Kidney epithelial cell (primary cell): ENCODE data around the gene CTLA4. TPM values are rescaled to one million over a fixed set of nuclear protein-coding genes. Genes with fewer than 3 reads are reported as not detected.
A peak's percentile ranks its signal among the peaks of the same experiment; 100 is the strongest.

Experiments
- DNase-seq: peaks from one replicate; pipeline ENCODE4 v3.0.0-alpha.2; 2010; ENCODE audit warnings: low read depth
- H3K27me3 ChIP-seq: 2 replicates; pipeline ENCODE4 v1.6.0; 2011; ENCODE audit warnings: low read length; ENCODE audit not compliant: control insufficient read depth, insufficient read depth
- H3K36me3 ChIP-seq: 2 replicates; pipeline ENCODE4 v1.5.1; 2011; ENCODE audit warnings: low read length; ENCODE audit not compliant: control insufficient read depth, insufficient read depth
- H3K4me3 ChIP-seq: 2 replicates; pipeline ENCODE4 v1.5.1; 2011; ENCODE audit warnings: low read depth, mild to moderate bottlenecking, control low read depth, low read length
- total RNA-seq: library from RNA; depleted of rRNA; stranded (reverse); fragments of >200 nt; gene quantifications from 2 replicates; pipeline ENCODE4 v1.2.3, GENCODE V29; 2015
- TF ChIP-seq, protein P1 (sequence below): IDR thresholded peaks from 2 replicates; pipeline ENCODE4 v1.5.1; 2011; ENCODE audit warnings: mild to moderate bottlenecking, moderate library complexity, low read length, control low read depth, inconsistent platforms; ENCODE audit not compliant: insufficient read depth, poor library complexity, severe bottlenecking

Gene CTLA4
- total RNA-seq, 1 donor from 2014 or later, result not detected

DNA sequence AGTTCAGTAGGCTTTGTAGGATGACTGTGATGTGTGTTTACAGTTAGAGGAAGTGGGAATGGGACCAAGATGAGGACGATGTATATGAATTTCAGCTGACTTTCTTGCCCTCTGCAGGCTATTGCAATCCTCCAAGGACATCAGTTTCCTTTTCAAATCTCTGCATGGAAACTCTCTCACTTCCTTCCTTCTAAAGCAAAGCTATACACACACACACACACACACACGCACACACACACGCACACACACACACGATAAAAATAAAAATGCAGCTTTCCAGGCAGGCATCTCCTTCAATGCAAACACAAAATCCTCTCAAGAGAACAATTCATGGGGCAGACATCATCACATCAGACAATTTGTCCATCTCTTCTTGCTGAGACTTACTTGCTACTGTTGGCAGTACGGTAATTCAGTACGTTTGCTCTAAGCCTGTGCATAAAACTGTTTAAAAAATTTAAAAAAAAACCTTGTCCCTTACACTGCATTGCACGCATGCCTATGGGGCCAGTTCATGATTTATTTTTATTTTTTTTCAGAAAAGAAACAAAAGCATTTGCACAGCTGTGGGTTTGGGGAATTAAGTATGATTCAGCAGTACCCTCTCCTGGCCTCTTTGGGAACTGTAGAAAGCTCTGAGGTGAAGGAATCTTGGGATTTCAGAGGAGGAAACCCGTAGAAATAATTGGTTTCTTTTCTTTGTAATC, 41.8 kb downstream of the CTLA4 start:
- no peaks in the 10 kb centered on the region for H3K27me3 ChIP-seq
- H3K4me3 ChIP-seq, result no peak overlapping the region
- H3K36me3 ChIP-seq, result no peaks in the 10 kb centered on the region
- no peak for DNase-seq
- TF ChIP-seq, protein P1, sequence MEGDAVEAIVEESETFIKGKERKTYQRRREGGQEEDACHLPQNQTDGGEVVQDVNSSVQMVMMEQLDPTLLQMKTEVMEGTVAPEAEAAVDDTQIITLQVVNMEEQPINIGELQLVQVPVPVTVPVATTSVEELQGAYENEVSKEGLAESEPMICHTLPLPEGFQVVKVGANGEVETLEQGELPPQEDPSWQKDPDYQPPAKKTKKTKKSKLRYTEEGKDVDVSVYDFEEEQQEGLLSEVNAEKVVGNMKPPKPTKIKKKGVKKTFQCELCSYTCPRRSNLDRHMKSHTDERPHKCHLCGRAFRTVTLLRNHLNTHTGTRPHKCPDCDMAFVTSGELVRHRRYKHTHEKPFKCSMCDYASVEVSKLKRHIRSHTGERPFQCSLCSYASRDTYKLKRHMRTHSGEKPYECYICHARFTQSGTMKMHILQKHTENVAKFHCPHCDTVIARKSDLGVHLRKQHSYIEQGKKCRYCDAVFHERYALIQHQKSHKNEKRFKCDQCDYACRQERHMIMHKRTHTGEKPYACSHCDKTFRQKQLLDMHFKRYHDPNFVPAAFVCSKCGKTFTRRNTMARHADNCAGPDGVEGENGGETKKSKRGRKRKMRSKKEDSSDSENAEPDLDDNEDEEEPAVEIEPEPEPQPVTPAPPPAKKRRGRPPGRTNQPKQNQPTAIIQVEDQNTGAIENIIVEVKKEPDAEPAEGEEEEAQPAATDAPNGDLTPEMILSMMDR, result peak; percentile 69

DNA sequence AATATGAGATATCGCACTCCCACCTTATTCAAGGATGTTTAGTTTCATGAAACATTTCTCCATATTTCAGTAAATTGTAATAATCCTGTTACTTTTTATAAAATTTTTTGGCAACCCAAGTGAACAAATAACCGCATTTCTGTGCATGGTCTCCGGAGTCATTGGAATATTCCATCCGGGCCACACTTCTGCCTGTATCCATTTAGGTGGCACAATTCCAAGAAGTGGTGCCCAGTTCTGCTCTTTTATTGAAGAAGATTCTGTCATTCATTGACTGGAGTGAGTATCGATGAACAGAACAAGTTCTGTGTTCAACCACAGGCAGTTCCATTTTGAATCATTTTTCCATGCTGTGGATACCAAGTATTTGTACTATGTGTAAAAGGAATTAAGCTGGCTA, 42.4 kb downstream of the CTLA4 start:
- Histone ChIP-seq H3K36me3 (no peaks in the 10 kb centered on the region), H3K27me3 (no peaks in the 10 kb centered on the region), H3K4me3 (no peak overlapping the region)
- TF ChIP-seq, protein P1, result no peak
- DNase-seq, result no peak

DNA sequence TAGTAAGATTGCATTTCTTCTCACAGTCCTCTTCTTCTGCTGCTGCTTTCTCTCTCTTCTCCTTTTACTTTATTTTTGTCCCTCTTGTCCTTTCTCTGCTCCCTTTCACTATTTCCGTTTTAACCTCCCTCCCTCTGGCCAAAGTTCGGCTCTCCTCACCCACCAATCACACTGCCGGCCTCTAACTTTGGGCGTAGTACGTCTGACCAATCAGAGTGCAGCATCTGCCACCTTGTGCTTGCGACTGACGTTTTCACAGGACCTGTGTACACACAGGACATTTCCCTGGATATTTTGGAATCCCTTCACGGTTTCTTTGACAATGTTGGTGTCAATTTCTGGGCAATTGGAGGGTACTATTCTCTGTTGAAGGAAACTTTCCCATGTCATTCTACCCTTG, 46.4 kb downstream of the CTLA4 start:
- TF ChIP-seq, protein P1, result no peak
- no peaks in the 10 kb centered on the region for H3K27me3 ChIP-seq
- no peaks in the 10 kb centered on the region for H3K36me3 ChIP-seq
- no peak overlapping the region for H3K4me3 ChIP-seq
- DNase-seq, result no peak

DNA sequence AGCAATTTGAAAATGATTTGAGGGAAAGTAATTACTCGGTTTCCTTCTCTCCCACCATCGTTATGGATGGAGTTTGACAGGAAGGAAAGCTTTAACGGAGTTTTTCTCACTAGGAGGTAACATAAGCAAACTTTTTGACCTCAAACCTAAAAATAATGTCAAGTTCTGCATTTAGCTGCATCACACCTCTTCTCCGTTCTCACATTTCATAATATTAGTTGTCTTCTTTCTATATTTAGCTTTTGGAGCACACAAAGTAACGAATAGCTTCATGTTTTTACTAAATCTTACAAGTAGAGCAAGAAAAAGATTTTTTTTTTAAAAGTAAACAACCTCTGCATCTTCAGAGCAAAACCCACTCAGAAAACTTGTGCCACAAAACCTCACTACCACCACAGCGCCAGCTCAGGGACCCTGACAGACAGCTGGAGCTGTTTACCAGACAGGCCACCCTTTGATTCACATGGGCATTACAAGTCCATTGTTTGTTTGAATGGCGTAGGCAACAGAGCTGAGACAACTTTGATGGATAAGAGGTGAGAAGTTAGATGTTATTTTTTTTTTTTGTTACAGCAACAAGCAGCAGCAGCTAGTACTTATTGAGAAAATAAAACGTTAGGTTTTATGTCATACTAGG, 47.1 kb downstream of the CTLA4 start:
- H3K36me3 ChIP-seq, result no peaks in the 10 kb centered on the region
- TF ChIP-seq, protein P1, result no peak
- no peak overlapping the region for H3K4me3 ChIP-seq
- DNase-seq, result no peak
- no peaks in the 10 kb centered on the region for H3K27me3 ChIP-seq

DNA sequence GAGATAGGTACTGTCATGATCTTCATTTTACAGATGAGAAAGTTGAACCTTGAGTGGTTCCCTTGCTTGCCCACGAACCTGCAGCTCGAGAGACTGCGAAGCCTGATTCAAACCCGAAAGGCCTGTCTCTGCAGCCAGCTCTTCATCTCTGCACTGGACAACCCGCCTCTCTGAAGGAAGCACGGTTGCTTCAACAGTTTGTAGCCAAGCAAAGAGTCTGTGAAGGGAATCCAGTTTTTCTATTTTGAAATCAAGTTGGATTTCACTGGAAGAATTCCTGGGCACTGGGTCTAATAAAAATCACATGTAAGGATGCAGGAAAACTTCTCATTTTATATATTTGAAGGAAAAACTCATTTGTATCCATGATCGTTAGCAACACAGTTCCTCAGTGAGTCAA, 47.7 kb downstream of the CTLA4 start:
- no peaks in the 10 kb centered on the region for H3K27me3 ChIP-seq
- no peak for DNase-seq
- TF ChIP-seq, protein P1, result no peak
- H3K36me3 ChIP-seq, result no peaks in the 10 kb centered on the region
- no peak overlapping the region for H3K4me3 ChIP-seq

DNA sequence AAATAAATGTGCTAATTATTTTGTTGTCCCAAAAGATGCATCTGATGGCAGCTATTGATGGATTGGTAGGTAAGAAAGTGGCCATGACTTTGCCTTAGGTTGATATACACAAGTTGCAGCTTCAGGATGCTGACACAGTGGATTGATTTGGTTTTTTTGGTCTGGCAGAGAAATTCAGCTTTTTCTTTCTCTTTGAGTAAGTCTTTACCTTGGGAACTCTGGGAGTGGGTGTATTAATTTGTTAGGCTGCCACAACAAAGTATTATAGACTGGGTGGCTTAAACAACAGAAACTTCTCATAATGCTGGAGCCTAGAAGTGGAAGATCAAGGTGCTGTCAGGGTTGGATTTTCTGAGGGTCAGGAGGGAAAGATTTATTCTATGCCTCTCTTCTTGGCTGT, 49.2 kb downstream of the CTLA4 start:
- Histone ChIP-seq H3K27me3 (no peaks in the 10 kb centered on the region), H3K4me3 (no peak overlapping the region), H3K36me3 (no peaks in the 10 kb centered on the region)
- TF ChIP-seq, protein P1, result no peak
- no peak for DNase-seq
